SU-DHL-6 (cell line): ENCODE results near the gene PRMT9.

Source experiments
- H2AFZ ChIP-seq: fragments of 200-600 bp; sonication (generic); 2 replicates; pipeline ENCODE4 v1.6.1; 2014; ENCODE audit warnings: low read depth, mild to moderate bottlenecking, moderate library complexity, mixed read lengths, antibody characterized with exemption, low read length; ENCODE audit not compliant: severe bottlenecking
- H3F3A ChIP-seq: fragments of 200-600 bp; shearing (Covaris generic); 2 replicates; pipeline ENCODE4 v1.6.0; 2016; ENCODE audit warnings: antibody characterized with exemption, mild to moderate bottlenecking; ENCODE audit not compliant: insufficient read depth
- H3K27ac ChIP-seq: fragments of 200-600 bp; sonication (generic); 2 replicates; pipeline ENCODE4 v1.5.1; 2016; ENCODE audit warnings: low read depth, mild to moderate bottlenecking, low read length, moderate library complexity, mixed read lengths
- H3K27me3 ChIP-seq: fragments of 200-600 bp; sonication (generic), shearing (Covaris generic); 2 replicates; pipeline ENCODE4 v1.6.0; 2014; ENCODE audit warnings: mild to moderate bottlenecking, low read length
- H3K36me3 ChIP-seq: fragments of 200-600 bp; sonication (generic); 2 replicates; pipeline ENCODE4 v1.6.1; 2014; ENCODE audit warnings: mild to moderate bottlenecking, low read length, mixed read lengths
- H3K4me2 ChIP-seq: fragments of 300-600, 200-600 bp; shearing (Covaris generic), sonication (generic); 2 replicates; pipeline ENCODE4 v1.6.0; 2014; ENCODE audit warnings: low read length, low read depth, mild to moderate bottlenecking; ENCODE audit not compliant: poor library complexity, severe bottlenecking
- H3K4me3 ChIP-seq: fragments of 200-600 bp; sonication (generic); 2 replicates; pipeline ENCODE4 v1.5.1; 2014; ENCODE audit warnings: antibody characterized with exemption, low read length, mild to moderate bottlenecking, mixed read lengths; ENCODE audit not compliant: insufficient read depth, poor library complexity, severe bottlenecking
- H3K79me2 ChIP-seq: fragments of 200-600 bp; sonication (generic); 2 replicates; pipeline ENCODE4 v1.6.1; 2014; ENCODE audit warnings: mild to moderate bottlenecking, low read length, moderate library complexity; ENCODE audit not compliant: insufficient read depth
- H3K9ac ChIP-seq: fragments of 200-600 bp; sonication (generic); 2 replicates; pipeline ENCODE4 v1.7.0; 2014; ENCODE audit warnings: mild to moderate bottlenecking, low read length
- H3K9me2 ChIP-seq: fragments of 200-600 bp; sonication (generic); replicated peaks from 2 replicates; pipeline ENCODE4 v1.6.1; 2014; ENCODE audit warnings: low read length; ENCODE audit not compliant: insufficient read depth
- H3K9me3 ChIP-seq: fragments of 200-600 bp; sonication (generic); 2 replicates; pipeline ENCODE4 v1.6.1; 2014; ENCODE audit warnings: low read length, mixed read lengths; ENCODE audit not compliant: insufficient read depth
- H4K20me1 ChIP-seq: fragments of 200-600 bp; sonication (generic); 2 replicates; pipeline ENCODE4 v1.6.1; 2014; ENCODE audit warnings: low read depth, mild to moderate bottlenecking, antibody characterized with exemption, low read length, moderate library complexity, mixed read lengths
- EZH2phosphoT487 ChIP-seq: fragments of 200-600 bp; sonication (generic), shearing (Covaris generic); conservative IDR thresholded peaks from 2 replicates; pipeline ENCODE4 v1.6.1; 2018; ENCODE audit warnings: mild to moderate bottlenecking, antibody characterized with exemption, low read length, moderate library complexity, mixed read lengths
- TF ChIP-seq, protein P1 (sequence below): fragments of 200-600 bp; sonication (generic); IDR thresholded peaks from one replicate; pipeline ENCODE4 v1.5.1; 2017; ENCODE audit warnings: antibody characterized with exemption, mild to moderate bottlenecking, low read length, moderate library complexity; ENCODE audit not compliant: insufficient read depth, poor library complexity, severe bottlenecking

The PRMT9 gene

GRCh38 chr4:147689067-147689466, 5.1 kb upstream of the PRMT9 start:
- Histone ChIP-seq H3K9ac (no peak overlapping the region), H3K27ac (no peak overlapping the region), H3K79me2 (no peaks in the 10 kb centered on the region), H3F3A (no peaks in the 10 kb centered on the region), H2AFZ (no peak overlapping the region), H3K36me3 (no peaks in the 10 kb centered on the region), H4K20me1 (no peaks in the 10 kb centered on the region), H3K9me3 (no peaks in the 10 kb centered on the region), H3K9me2 (no peaks in the 10 kb centered on the region), H3K4me2 (no peak overlapping the region), H3K27me3 (no peaks in the 10 kb centered on the region), H3K4me3 (no peak overlapping the region)
- no peak for TF ChIP-seq EZH2phosphoT487

DNA sequence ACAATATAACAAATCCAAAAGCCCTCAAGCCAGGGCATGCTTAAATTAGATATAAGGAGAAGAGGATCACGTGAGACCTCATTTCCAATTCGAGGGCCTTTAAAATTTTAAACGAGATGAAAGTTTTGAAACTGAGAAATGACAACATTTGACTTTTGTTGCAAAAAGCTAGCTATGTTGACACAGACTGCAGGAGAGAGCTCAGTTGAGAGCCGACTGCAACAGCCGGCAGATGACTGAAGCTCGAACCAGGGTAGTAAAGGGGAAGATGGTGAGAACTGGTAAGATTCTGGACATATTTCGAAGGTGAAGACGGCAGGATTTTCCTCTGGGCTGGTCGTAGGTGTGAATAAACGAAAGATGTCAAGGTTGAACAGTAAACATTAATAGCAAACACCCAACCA, 773 bp downstream of the PRMT9 start:
- no peaks in the 10 kb centered on the region for H3K27me3 ChIP-seq
- no peaks in the 10 kb centered on the region for H4K20me1 ChIP-seq
- H3K9ac ChIP-seq, result peak overlapping the region; percentile 72
- no peaks in the 10 kb centered on the region for H3K9me2 ChIP-seq
- H3K9me3 ChIP-seq, result no peaks in the 10 kb centered on the region
- peak overlapping the region; percentile 87 for H3K4me3 ChIP-seq
- no peaks in the 10 kb centered on the region; the same call in 1 of the 2 replicates for H3K36me3 ChIP-seq
- H3F3A ChIP-seq, result no peaks in the 10 kb centered on the region
- H3K4me2 ChIP-seq, result peak overlapping the region; percentile 100
- TF ChIP-seq, protein P1, sequence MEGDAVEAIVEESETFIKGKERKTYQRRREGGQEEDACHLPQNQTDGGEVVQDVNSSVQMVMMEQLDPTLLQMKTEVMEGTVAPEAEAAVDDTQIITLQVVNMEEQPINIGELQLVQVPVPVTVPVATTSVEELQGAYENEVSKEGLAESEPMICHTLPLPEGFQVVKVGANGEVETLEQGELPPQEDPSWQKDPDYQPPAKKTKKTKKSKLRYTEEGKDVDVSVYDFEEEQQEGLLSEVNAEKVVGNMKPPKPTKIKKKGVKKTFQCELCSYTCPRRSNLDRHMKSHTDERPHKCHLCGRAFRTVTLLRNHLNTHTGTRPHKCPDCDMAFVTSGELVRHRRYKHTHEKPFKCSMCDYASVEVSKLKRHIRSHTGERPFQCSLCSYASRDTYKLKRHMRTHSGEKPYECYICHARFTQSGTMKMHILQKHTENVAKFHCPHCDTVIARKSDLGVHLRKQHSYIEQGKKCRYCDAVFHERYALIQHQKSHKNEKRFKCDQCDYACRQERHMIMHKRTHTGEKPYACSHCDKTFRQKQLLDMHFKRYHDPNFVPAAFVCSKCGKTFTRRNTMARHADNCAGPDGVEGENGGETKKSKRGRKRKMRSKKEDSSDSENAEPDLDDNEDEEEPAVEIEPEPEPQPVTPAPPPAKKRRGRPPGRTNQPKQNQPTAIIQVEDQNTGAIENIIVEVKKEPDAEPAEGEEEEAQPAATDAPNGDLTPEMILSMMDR, result no peak
- TF ChIP-seq EZH2phosphoT487, result no peak
- peaks cover 40% of the 10 kb centered on the region for H3K79me2 ChIP-seq
- peak overlapping the region; percentile 84 for H3K27ac ChIP-seq
- peak overlapping the region; percentile 100 for H2AFZ ChIP-seq

DNA sequence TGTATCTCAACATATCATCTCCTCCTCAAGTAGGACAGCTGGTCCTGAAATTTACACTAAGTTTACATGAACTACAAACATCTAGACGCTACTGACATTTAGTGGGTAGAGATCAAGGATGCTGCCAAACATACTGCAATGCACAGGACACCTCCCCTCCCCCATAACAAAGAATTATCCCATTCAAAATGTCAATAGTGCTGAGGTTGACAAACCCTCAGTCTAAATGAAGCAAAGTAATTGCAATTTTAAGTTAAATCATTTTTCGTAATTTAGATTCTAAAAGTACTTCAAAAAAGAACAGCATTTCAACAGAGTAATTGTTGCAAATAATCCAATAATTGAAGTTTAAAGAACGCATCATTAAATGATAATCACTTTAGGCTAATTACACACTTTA, 1.2 kb downstream of the PRMT9 start:
- Histone ChIP-seq H2AFZ (peak overlapping the region; percentile 100), H3K36me3 (no peaks in the 10 kb centered on the region; the same call in 1 of the 2 replicates), H3K4me3 (peak overlapping the region; percentile 87), H3F3A (no peaks in the 10 kb centered on the region), H3K9me3 (no peaks in the 10 kb centered on the region), H4K20me1 (no peaks in the 10 kb centered on the region), H3K79me2 (peaks cover 44% of the 10 kb centered on the region), H3K27ac (0 out of 2 replicates have a peak overlapping the region, but pooled peaks have one; percentile 84), H3K9me2 (no peaks in the 10 kb centered on the region), H3K27me3 (no peaks in the 10 kb centered on the region), H3K9ac (peak overlapping the region; percentile 72), H3K4me2 (peak overlapping the region; percentile 100)
- TF ChIP-seq, protein P1, result no peak
- TF ChIP-seq EZH2phosphoT487, result no peak

- no peaks in the 10 kb centered on the region for H3F3A ChIP-seq
- H3K27ac ChIP-seq, result no peak overlapping the region
- no peaks in the 10 kb centered on the region for H3K9me2 ChIP-seq
- no peak overlapping the region for H2AFZ ChIP-seq
- H3K9ac ChIP-seq, result no peak overlapping the region
- no peaks in the 10 kb centered on the region for H3K9me3 ChIP-seq
- H3K4me2 ChIP-seq, result no peak overlapping the region
- H3K4me3 ChIP-seq, result no peak overlapping the region
- TF ChIP-seq EZH2phosphoT487, result no peak
- TF ChIP-seq, protein P1, result no peak
- H4K20me1 ChIP-seq, result no peaks in the 10 kb centered on the region
- H3K27me3 ChIP-seq, result no peaks in the 10 kb centered on the region
- peaks cover 48% of the 10 kb centered on the region for H3K79me2 ChIP-seq
- no peaks in the 10 kb centered on the region; the same call in 1 of the 2 replicates for H3K36me3 ChIP-seq
Observed at GRCh38 chr4:147678796-147679549, 5.0 kb downstream of the PRMT9 start.
